Measurements from ENCODE around the gene CCL23.
"Not testable (repeated sequence)": the region's sequence is repeated elsewhere in the genome, so short reads cannot be mapped to it uniquely, and the experiment has no call there.

The CCL23 gene

GRCh38 chr17:36017799-36018198, at the start of gene CCL23:
TSS of gene CCL23 (minus strand) at chr17:36017972. CDS start at chr17:36017897, 75 bp downstream.
- DNase-seq: no peak

- DNase-seq: no peak
These were observed 48.7 kb upstream of the CCL23 start for GRCh38 chr17:36066365-36066985.

- DNase-seq: no peak
These were observed 46.2 kb upstream of the CCL23 start, which contains the start of gene CCL18 for GRCh38 chr17:36063786-36064541. TSS of gene CCL18 (plus strand) at chr17:36064272. CDS start at chr17:36064343, 71 bp downstream.

GRCh38 chr17:36060816-36061215, 43.0 kb upstream of the CCL23 start:
- DNase-seq: no peak

- no peak for DNase-seq
These were observed 41.6 kb upstream of the CCL23 start for GRCh38 chr17:36059406-36059805.

GRCh38 chr17:36057911-36058310, 40.1 kb upstream of the CCL23 start:
- no peak for DNase-seq

- DNase-seq: no peak
These were observed 38.2 kb upstream of the CCL23 start for GRCh38 chr17:36055921-36056520.

GRCh38 chr17:36055171-36055570, 37.4 kb upstream of the CCL23 start:
- DNase-seq: no peak

- DNase-seq: no peak
These were observed 31.9 kb upstream of the CCL23 start for GRCh38 chr17:36049643-36050042.

- DNase-seq: no peak
These were observed 30.3 kb upstream of the CCL23 start for GRCh38 chr17:36048066-36048465.

- no peak for DNase-seq
These were observed 18.5 kb upstream of the CCL23 start for GRCh38 chr17:36036235-36036634.

GRCh38 chr17:36034127-36034526, 16.4 kb upstream of the CCL23 start:
- no peak for DNase-seq

- no peak for DNase-seq
These were observed 13.2 kb upstream of the CCL23 start for GRCh38 chr17:36030956-36031355.

- no peak for DNase-seq
These were observed 10.0 kb upstream of the CCL23 start for GRCh38 chr17:36027761-36028160.

- DNase-seq: no peak
These were observed 6.5 kb upstream of the CCL23 start for GRCh38 chr17:36024106-36024869.

GRCh38 chr17:36019423-36019822, 1.7 kb upstream of the CCL23 start:
- no peak for DNase-seq

- no peak for DNase-seq
These were observed 1.2 kb downstream of the CCL23 start for GRCh38 chr17:36016555-36016954.

GRCh38 chr17:36015895-36016294, 1.9 kb downstream of the CCL23 start:
- DNase-seq: not testable (repeated sequence)

- no peak for DNase-seq
These were observed 2.8 kb downstream of the CCL23 start for GRCh38 chr17:36014946-36015345.

- no peak for DNase-seq
These were observed 6.6 kb downstream of the CCL23 start for GRCh38 chr17:36011201-36011600.

- DNase-seq: no peak
These were observed 8.6 kb downstream of the CCL23 start for GRCh38 chr17:36008998-36009665.

- DNase-seq: no peak
These were observed 13.1 kb downstream of the CCL23 start for GRCh38 chr17:36004594-36005108.

Data from activated CD8-positive, alpha-beta memory T cell treated with anti-CD3 and anti-CD28 coated beads, Interleukin-2, amount 50 U/mL, for 48 hours (primary cell).